ENCODE measurements around the gene UBA1. TPM values are rescaled to one million over a fixed set of nuclear protein-coding genes. Genes with fewer than 3 reads are reported as not detected.

The UBA1 gene
- polyA plus RNA-seq, 3 donors from 2014 or later = 146 to 205 (median 167) TPM

- Mint-ChIP-seq H3K36me3 (peaks cover 3 to 4% (median 3%) of the 10 kb centered on the region in 3 donors), H3K4me3 (no peak overlapping the region), H3K9me3 (no peaks in the 10 kb centered on the region), H3K27me3 (ENCODE audit: low read depth in 3 of 3) (peaks cover 5 to 10% (median 7%) of the 10 kb centered on the region in 3 donors), H3K4me1 (peaks cover 18 to 20% of the 10 kb centered on the region in 2 donors), H3K27ac (peak overlapping the region in 1 of 6 donors; percentile 79)
- DNase-seq = no peak
Observed at GRCh38 chrX:47187106-47187677, 6.4 kb upstream of the UBA1 start.

- DNase-seq = no peak
- H3K36me3 Mint-ChIP-seq = peaks cover 3 to 4% (median 3%) of the 10 kb centered on the region in 3 donors
- no peak overlapping the region for H3K27ac Mint-ChIP-seq
- H3K4me3 Mint-ChIP-seq = no peak overlapping the region
- peaks cover 37 to 41% of the 10 kb centered on the region in 2 donors for H3K4me1 Mint-ChIP-seq
- H3K9me3 Mint-ChIP-seq = no peaks in the 10 kb centered on the region
- peaks cover 6 to 12% (median 12%) of the 10 kb centered on the region in 3 donors for H3K27me3 Mint-ChIP-seq (ENCODE audit: low read depth in 3 of 3)
Observed at GRCh38 chrX:47189906-47190305, 3.7 kb upstream of the UBA1 start.

GRCh38 chrX:47190445-47191269, 3.0 kb upstream of the UBA1 start:
- peaks cover 2 to 3% (median 3%) of the 10 kb centered on the region in 3 donors for H3K36me3 Mint-ChIP-seq
- H3K4me3 Mint-ChIP-seq = peak overlapping the region; percentile 90 to 94 (median 91)
- peaks cover 6 to 12% (median 12%) of the 10 kb centered on the region in 3 donors for H3K27me3 Mint-ChIP-seq (ENCODE audit: low read depth in 3 of 3)
- H3K9me3 Mint-ChIP-seq = no peaks in the 10 kb centered on the region
- peaks cover 44 to 48% of the 10 kb centered on the region in 2 donors for H3K4me1 Mint-ChIP-seq
- peak; percentile 80 to 84 (median 83) for DNase-seq
- H3K27ac Mint-ChIP-seq = peak overlapping the region; percentile 87 to 96 (median 90)

- peaks cover 5 to 16% (median 12%) of the 10 kb centered on the region in 3 donors for H3K27me3 Mint-ChIP-seq (ENCODE audit: low read depth in 3 of 3)
- DNase-seq = peak; percentile 46 to 50 (median 47)
- H3K4me1 Mint-ChIP-seq = peaks cover 51 to 55% of the 10 kb centered on the region in 2 donors
- H3K27ac Mint-ChIP-seq = peak overlapping the region; percentile 87 to 96 (median 90)
- peak overlapping the region; percentile 90 to 94 (median 91) for H3K4me3 Mint-ChIP-seq
- H3K36me3 Mint-ChIP-seq = peaks cover 0 to 3% (median 3%) of the 10 kb centered on the region in 3 donors
- no peaks in the 10 kb centered on the region for H3K9me3 Mint-ChIP-seq
Observed at GRCh38 chrX:47191331-47191730, 2.3 kb upstream of the UBA1 start.

GRCh38 chrX:47191806-47192401, 1.7 kb upstream of the UBA1 start:
- H3K9me3 Mint-ChIP-seq = no peaks in the 10 kb centered on the region
- H3K4me3 Mint-ChIP-seq = peak overlapping the region; percentile 90 to 94 (median 91)
- no peaks in the 10 kb centered on the region for H3K36me3 Mint-ChIP-seq
- peaks cover 5 to 16% (median 11%) of the 10 kb centered on the region in 3 donors for H3K27me3 Mint-ChIP-seq (ENCODE audit: low read depth in 3 of 3)
- H3K27ac Mint-ChIP-seq = peak overlapping the region; percentile 87 to 96 (median 90)
- peaks cover 57 to 61% of the 10 kb centered on the region in 2 donors for H3K4me1 Mint-ChIP-seq
- no peak for DNase-seq

GRCh38 chrX:47194194-47194787, 662 bp downstream of the UBA1 start:
- peaks cover 0 to 15% (median 0%) of the 10 kb centered on the region in 3 donors for H3K36me3 Mint-ChIP-seq
- no peaks in the 10 kb centered on the region for H3K9me3 Mint-ChIP-seq
- H3K27ac Mint-ChIP-seq = peak overlapping the region; percentile 92 to 99 (median 96)
- peaks cover 70 to 81% of the 10 kb centered on the region in 2 donors for H3K4me1 Mint-ChIP-seq
- H3K4me3 Mint-ChIP-seq = peak overlapping the region; percentile 92 to 99 (median 95)
- no peak for DNase-seq
- peaks cover 3 to 18% (median 5%) of the 10 kb centered on the region in 3 donors for H3K27me3 Mint-ChIP-seq (ENCODE audit: low read depth in 3 of 3)

GRCh38 chrX:47196098-47196497, 2.5 kb downstream of the UBA1 start:
- Mint-ChIP-seq H3K36me3 (peaks cover 0 to 30% (median 10%) of the 10 kb centered on the region in 3 donors), H3K4me3 (peak overlapping the region; percentile 53 to 99 (median 95)), H3K4me1 (peaks cover 62 to 73% of the 10 kb centered on the region in 2 donors), H3K27ac (peak overlapping the region; percentile 24 to 87 (median 74)), H3K9me3 (no peaks in the 10 kb centered on the region), H3K27me3 (ENCODE audit: low read depth in 3 of 3) (peaks cover 3 to 14% (median 5%) of the 10 kb centered on the region in 3 donors)
- no peak for DNase-seq

GRCh38 chrX:47197526-47197925, 3.9 kb downstream of the UBA1 start:
- Mint-ChIP-seq H3K27ac (peak overlapping the region in 3 of 6 donors; percentile 39 to 71 (median 64)), H3K27me3 (ENCODE audit: low read depth in 3 of 3) (peaks cover 3 to 13% (median 5%) of the 10 kb centered on the region in 3 donors), H3K9me3 (no peaks in the 10 kb centered on the region), H3K4me1 (peaks cover 52 to 65% of the 10 kb centered on the region in 2 donors), H3K36me3 (peaks cover 0 to 42% (median 23%) of the 10 kb centered on the region in 3 donors), H3K4me3 (peak overlapping the region in 1 of 5 donors; percentile 51)
- no peak for DNase-seq

GRCh38 chrX:47198026-47198686, 4.5 kb downstream of the UBA1 start:
- Mint-ChIP-seq H3K4me1 (peaks cover 47 to 60% of the 10 kb centered on the region in 2 donors), H3K27me3 (ENCODE audit: low read depth in 3 of 3) (peaks cover 3 to 12% (median 5%) of the 10 kb centered on the region in 3 donors), H3K36me3 (peaks cover 0 to 48% (median 24%) of the 10 kb centered on the region in 3 donors), H3K9me3 (no peaks in the 10 kb centered on the region), H3K27ac (peak overlapping the region in 1 of 6 donors; percentile 67), H3K4me3 (no peak overlapping the region)
- no peak for DNase-seq

GRCh38 chrX:47198687-47199080, 5.1 kb downstream of the UBA1 start:
- Mint-ChIP-seq H3K27ac (peak overlapping the region in 3 of 6 donors; percentile 11 to 67 (median 27)), H3K4me1 (peaks cover 42 to 54% of the 10 kb centered on the region in 2 donors), H3K4me3 (no peak overlapping the region), H3K9me3 (no peaks in the 10 kb centered on the region), H3K36me3 (peaks cover 0 to 51% (median 27%) of the 10 kb centered on the region in 3 donors), H3K27me3 (ENCODE audit: low read depth in 3 of 3) (peaks cover under 1 to 9% (median 2%) of the 10 kb centered on the region in 3 donors)
- no peak for DNase-seq

GRCh38 chrX:47199286-47199685, 5.7 kb downstream of the UBA1 start:
- Mint-ChIP-seq H3K27ac (peak overlapping the region in 2 of 6 donors; percentile 22 to 53), H3K36me3 (peaks cover 0 to 55% (median 31%) of the 10 kb centered on the region in 3 donors), H3K9me3 (no peaks in the 10 kb centered on the region)

GRCh38 chrX:47200385-47201150, 6.9 kb downstream of the UBA1 start:
- Mint-ChIP-seq H3K27ac (peak overlapping the region in 1 of 6 donors; percentile 59), H3K36me3 (peaks cover 4 to 63% (median 37%) of the 10 kb centered on the region in 3 donors), H3K27me3 (ENCODE audit: low read depth in 3 of 3) (peaks cover 0 to 8% (median 0%) of the 10 kb centered on the region in 3 donors), H3K4me1 (peaks cover 29 to 38% of the 10 kb centered on the region in 2 donors), H3K9me3 (no peaks in the 10 kb centered on the region), H3K4me3 (no peak overlapping the region)
- DNase-seq = no peak

More at GRCh38 chrX:47199286-47199685, 5.7 kb downstream of the UBA1 start:
- no peak for DNase-seq
- Mint-ChIP-seq H3K4me3 (no peak overlapping the region), H3K4me1 (peaks cover 39 to 51% of the 10 kb centered on the region in 2 donors), H3K27me3 (ENCODE audit: low read depth in 3 of 3) (peaks cover 0 to 8% (median 2%) of the 10 kb centered on the region in 3 donors)
